ENCODE results near the gene FMN2. TPM values are rescaled to one million over a fixed set of nuclear protein-coding genes. Genes with fewer than 3 reads are reported as not detected.

FMN2 gene
- total and polyA plus RNA-seq, 8 donors: 0.20 to 2.1 (median 1.2) TPM

GRCh38 chr1:240522122-240522822 lies 430.6 kb downstream of the FMN2 start:
- Histone ChIP-seq H3K36me3 (no peaks in the 10 kb centered on the region), H3K4me1 (no peaks in the 10 kb centered on the region), H3K9me3 (no peaks in the 10 kb centered on the region), H3K4me3 (no peak overlapping the region), H3K27ac (no peak overlapping the region), H3K27me3 (no peaks in the 10 kb centered on the region)
- intact Hi-C loops (cut with DNase I): no loop called here
- no peak for DNase-seq
- peak; percentile 49 for ATAC-seq
- no peak for TF ChIP-seq CTCF (IDR thresholded peaks at IDR 0.05)

- intact Hi-C loops (cut with DNase I): no loop called here
- H3K27me3 ChIP-seq: no peaks in the 10 kb centered on the region
- no peak overlapping the region for H3K27ac ChIP-seq
- no peak for DNase-seq
- TF ChIP-seq CTCF (IDR thresholded peaks at IDR 0.05): no peak
- H3K9me3 ChIP-seq: no peaks in the 10 kb centered on the region
- no peak overlapping the region for H3K4me3 ChIP-seq
- H3K36me3 ChIP-seq: no peaks in the 10 kb centered on the region
- no peaks in the 10 kb centered on the region for H3K4me1 ChIP-seq
- no peak for ATAC-seq
Observed at GRCh38 chr1:240524356-240525069, 432.8 kb downstream of the FMN2 start.

Data from left lung (tissue), 10 donors.